WI38 (cell line): ENCODE data around the gene LITAF.

Source experiments
- H3K4me3 ChIP-seq: 2 replicates; pipeline ENCODE4 v1.5.1; 2011; ENCODE audit warnings: low read depth, mild to moderate bottlenecking, control low read depth, low read length
- TF ChIP-seq, protein P1 (sequence below): IDR thresholded peaks from 2 replicates; pipeline ENCODE4 v1.5.1; 2012; ENCODE audit warnings: low read depth, mild to moderate bottlenecking, control low read depth, low read length

The LITAF gene

GRCh38 chr16:11631214-11631613 is 44.5 kb upstream of the LITAF start:
- TF ChIP-seq, protein P1, sequence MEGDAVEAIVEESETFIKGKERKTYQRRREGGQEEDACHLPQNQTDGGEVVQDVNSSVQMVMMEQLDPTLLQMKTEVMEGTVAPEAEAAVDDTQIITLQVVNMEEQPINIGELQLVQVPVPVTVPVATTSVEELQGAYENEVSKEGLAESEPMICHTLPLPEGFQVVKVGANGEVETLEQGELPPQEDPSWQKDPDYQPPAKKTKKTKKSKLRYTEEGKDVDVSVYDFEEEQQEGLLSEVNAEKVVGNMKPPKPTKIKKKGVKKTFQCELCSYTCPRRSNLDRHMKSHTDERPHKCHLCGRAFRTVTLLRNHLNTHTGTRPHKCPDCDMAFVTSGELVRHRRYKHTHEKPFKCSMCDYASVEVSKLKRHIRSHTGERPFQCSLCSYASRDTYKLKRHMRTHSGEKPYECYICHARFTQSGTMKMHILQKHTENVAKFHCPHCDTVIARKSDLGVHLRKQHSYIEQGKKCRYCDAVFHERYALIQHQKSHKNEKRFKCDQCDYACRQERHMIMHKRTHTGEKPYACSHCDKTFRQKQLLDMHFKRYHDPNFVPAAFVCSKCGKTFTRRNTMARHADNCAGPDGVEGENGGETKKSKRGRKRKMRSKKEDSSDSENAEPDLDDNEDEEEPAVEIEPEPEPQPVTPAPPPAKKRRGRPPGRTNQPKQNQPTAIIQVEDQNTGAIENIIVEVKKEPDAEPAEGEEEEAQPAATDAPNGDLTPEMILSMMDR: no peak
- H3K4me3 ChIP-seq: no peak overlapping the region

DNA sequence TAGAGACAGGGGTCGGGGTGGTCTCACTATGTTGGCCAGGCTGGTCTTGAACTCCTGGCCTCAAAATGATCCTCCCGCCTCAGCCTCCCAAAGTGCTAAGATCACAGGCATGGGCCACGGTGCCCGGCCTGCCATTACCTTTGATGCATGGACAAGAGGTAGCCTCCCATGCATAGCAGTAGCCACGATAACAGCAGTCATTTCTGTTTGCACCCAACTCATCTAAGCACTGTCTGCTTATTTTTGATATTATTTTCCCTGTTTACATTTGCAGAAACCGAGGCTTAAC is 44.0 kb upstream of the LITAF start:
- H3K4me3 ChIP-seq: no peak overlapping the region
- TF ChIP-seq, protein P1: no peak

GRCh38 chr16:11630046-11630767 is 43.5 kb upstream of the LITAF start:
- H3K4me3 ChIP-seq: no peak overlapping the region
- TF ChIP-seq, protein P1: no peak

GRCh38 chr16:11629071-11630030 is 42.6 kb upstream of the LITAF start:
- no peak overlapping the region for H3K4me3 ChIP-seq
- TF ChIP-seq, protein P1: no peak

DNA sequence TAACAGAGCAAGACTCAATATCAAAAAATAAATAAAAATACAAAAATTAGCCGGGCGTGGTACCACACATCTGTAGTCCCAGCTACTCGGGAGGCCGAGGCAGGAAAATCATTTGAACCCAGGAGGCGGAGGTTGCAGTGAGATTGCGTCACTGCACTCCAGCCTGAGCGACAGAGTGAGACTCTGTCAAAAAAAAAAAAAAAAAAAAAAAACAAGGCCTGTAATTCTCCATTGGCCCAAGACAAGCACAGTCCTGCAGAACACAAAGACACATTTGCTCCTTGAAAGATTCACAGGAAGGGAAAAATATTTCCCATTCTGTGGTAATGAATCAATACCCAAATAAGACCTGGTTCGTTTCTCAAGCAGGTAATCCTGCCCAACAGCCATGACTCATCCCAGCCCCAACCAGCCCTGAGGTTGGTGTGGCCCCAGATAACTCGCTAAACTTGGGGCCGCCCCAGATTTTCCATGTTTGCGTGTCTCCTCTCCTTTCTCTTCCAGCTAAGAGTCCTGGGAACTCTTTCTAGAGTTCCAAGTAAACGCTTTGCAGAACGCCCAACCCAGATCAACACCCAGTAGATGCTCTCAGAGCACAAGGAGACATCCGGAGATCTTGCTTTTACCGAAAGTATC is 41.2 kb upstream of the LITAF start:
- no peak overlapping the region for H3K4me3 ChIP-seq
- TF ChIP-seq, protein P1: no peak

- TF ChIP-seq, protein P1: no peak
- no peak overlapping the region for H3K4me3 ChIP-seq
Measured at GRCh38 chr16:11627292-11627663, 40.6 kb upstream of the LITAF start.
